HuH-7.5 (cell line): ENCODE measurements around the gene PDIA6.

Experiments
- DNase-seq: peaks from one replicate; pipeline ENCODE4 v3.0.0; 2011; ENCODE audit warnings: low spot score

Gene PDIA6

DNA sequence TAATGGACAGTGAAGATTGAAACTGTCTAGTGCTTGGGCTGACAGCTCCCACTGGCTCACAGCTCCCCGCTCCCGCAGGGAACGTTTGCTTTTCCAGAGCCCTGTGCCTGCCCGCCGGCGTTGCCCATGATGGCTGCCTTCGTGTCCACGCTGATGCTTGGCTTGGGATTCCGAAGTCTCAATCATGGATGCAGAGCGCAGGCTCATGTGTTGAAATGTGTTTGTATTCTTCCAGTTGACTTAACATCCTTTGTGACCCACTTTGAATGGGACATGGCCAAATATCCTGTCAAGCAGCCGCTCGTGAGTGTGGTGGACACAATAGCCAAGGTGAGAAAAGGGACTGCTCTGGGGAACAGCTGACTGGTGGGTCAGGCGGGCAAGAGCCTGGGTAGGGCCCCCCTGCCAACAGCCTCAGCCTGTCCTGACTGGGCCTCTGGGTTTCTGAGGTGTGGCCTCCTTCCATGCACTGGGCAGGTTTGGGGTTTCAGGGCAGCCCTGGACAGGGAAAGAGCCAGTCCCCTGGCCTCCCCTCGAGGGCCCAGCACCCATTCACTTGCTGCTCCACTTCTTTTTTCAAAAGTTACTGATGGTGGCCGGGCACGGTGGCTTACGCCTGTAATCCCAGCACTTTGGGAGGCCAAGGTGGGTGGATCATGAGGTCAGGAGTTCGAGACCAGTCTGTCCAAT is 48.3 kb downstream of the PDIA6 start:
- no peak for DNase-seq

DNA sequence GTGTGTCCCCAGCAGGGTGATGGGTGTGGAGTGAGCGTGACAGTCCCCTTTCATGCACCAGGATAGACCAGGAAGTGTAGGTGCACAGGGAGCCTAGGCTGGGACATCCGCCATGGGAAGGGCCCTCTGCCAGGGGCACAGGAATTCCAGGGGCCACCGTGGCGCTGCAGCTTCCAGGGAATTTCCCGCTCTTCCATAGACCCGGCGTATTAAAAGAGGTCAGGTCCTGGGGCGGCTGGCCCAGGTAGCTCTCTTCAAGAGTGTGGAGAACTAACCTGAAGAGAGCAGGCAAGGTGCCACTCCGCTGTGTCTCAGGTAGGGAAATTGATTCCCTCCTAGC is 49.2 kb downstream of the PDIA6 start:
- no peak for DNase-seq

DNA sequence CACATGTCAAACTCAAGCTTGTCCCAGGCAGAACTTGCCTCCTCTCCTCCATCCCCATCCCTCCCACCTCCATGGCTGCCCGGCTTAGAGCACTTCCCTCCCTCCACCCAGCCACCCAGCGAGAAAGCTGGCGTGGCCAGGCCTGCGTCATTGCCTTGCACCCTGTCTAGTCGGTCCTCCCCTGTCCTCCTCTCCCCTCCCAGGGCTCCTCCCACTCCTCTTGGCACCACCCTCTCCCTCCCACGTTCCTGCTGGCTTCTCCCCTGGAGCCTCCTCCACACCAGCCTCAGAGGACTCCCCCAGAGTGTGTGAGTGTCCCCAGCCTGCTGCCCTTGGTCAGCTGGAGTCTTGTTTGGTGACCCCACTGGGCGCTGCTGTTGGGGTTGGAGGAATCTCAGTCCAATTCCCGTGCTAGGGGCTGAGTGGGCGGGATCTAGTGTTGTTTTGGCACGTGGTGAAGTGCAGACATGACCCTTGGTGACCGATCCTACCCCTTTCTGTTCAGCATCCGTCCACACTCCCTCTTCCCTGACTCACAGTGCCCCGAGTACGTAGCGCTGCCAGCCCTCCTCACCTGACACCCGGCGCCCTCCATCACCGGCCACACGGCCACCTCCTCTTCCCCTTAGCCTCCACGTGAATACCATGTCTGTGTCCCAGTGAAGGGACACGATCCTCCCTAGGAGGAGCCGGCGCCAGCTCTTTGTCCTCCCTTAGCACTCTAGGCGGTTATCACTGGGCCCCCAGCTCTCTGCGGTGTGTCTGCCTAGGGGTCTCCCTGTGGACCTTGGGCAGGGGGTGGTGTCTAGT is 49.7 kb downstream of the PDIA6 start:
- DNase-seq: no peak

- DNase-seq: no peak
These were observed 51.0 kb downstream of the PDIA6 start for GRCh38 chr2:10761591-10761990.

- DNase-seq: no peak
These were observed 51.6 kb downstream of the PDIA6 start for GRCh38 chr2:10760794-10761504.

- DNase-seq: no peak
These were observed 53.4 kb downstream of the PDIA6 start for GRCh38 chr2:10759151-10759714.

GRCh38 chr2:10757814-10758286 is 54.7 kb downstream of the PDIA6 start:
- no peak for DNase-seq

- no peak for DNase-seq
These were observed 57.0 kb downstream of the PDIA6 start for GRCh38 chr2:10755621-10756020.

DNA sequence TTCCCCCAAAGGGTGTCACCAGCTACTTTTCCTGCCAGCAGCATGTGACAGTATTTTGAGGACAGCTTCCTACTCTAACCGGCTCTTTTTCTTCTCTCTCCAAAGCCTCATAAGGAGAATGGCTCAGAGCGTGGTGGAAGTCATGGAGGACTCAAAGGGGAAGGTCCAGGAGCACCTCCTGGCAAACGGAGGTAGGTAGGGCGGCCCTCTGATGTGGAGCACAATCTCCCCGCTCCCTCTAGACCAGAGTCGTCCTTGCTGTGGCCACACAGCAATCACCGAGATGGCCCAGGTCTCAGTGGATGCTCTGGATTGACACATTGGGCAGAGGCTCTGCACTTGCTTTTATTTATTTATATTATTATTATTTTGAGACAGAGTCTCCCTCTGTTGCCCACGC is 58.7 kb downstream of the PDIA6 start:
- DNase-seq: no peak

GRCh38 chr2:10753156-10753555 is 59.4 kb downstream of the PDIA6 start:
- no peak for DNase-seq

GRCh38 chr2:10752236-10752635 is 60.3 kb downstream of the PDIA6 start:
- DNase-seq: no peak

- no peak for DNase-seq
These were observed 62.0 kb downstream of the PDIA6 start for GRCh38 chr2:10750610-10751009.

DNA sequence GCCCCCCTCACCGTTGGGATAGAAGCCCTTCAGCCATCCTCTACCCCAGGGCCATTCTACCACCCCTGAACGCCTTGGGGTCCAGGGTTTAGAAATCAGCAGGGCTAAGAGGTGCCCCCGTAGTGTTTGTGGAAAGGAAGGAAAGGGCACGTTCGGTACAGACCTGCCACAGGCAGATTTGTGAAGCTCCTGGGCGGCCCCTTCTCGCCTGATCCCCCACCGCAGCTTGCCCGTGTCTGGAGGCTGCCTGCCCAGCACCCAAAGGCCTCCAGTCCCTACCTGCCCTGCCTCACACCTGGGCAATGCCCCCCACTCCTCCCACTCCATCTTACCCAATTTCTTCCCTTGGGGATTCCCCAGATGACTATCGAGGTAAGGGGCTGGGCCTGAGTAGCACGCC is 69.9 kb downstream of the PDIA6 start:
- DNase-seq: no peak

GRCh38 chr2:10741139-10741538 is 71.4 kb downstream of the PDIA6 start:
- DNase-seq: no peak

DNA sequence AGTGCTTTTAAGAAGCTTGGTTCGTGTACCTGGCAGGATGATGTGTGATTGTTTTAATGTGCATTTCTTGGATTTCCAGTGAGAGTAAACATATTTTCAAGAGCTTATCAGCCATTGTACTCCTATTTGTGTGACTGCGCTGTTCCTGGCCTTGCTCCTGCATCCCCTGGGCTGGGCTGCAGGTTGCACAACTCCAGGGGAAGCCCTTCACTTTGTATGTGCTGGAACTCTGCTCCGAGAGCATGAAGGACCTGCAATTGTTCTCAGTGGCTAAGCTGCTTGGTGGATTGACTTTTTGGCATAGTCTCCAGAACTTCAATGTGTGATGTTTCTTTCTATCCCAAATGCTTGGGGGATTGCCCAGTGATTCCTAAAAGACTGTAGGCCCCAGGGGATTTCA is 72.4 kb downstream of the PDIA6 start:
- no peak for DNase-seq

DNA sequence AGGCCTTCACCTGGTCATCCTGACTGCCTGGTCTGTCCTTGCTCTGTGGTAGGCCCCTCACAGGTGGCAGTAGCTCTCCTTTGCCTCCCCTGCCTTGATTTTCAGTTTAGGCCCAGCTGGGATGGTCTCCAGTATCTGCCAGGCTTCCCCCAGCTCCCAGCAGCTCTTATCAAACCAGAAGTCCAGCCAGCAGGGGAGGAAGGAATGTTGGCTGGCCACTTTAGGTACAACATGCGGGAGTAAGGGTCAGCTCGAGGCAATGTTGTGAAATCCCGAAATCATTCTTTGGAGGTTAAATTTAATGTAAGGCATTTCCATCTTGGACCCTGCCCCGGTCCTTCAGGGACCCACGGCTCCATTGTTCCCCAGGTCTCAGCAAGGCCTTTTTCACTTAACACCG is 74.4 kb downstream of the PDIA6 start:
- no peak for DNase-seq

- DNase-seq: no peak
These were observed 78.6 kb downstream of the PDIA6 start for GRCh38 chr2:10733980-10734379.

DNA sequence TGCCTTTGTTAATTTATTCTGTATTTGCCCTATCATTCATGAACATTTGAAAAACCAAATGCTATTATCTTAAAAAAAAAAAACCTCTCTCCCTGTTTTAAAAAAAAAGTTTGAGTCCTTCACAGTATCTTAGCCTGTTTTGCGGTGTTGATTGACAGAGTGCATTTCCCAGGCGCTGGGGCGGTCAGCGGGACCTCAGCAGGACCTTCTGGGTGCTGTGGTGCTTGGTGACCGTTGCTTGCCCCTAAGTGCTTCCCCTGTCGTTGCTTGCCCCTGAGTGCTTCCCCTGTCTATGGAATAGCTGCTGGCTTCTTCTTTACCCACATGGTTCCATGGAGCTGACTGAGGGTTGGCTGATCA is 79.0 kb downstream of the PDIA6 start:
- no peak for DNase-seq
